IMR-90 (cell line): ENCODE measurements around the gene FOSL2. TPM values are rescaled to one million over a fixed set of nuclear protein-coding genes. Genes with fewer than 3 reads are reported as not detected.

ENCODE experiments used
- ATAC-seq: fragments of 200-7000 bp; cut with Tn5 transposase; 2 replicates; pipeline ENCODE4 v1.9.1; 2020; ENCODE audit warnings: low read depth, mild to moderate bottlenecking, moderate library complexity
- BruUV-seq: library from RNA; stranded (reverse); fragments of 400-500 nt; replicated peaks from 2 replicates; lab custom pipeline; 2021; lab: Mats Ljungman, UMichigan
- CTCF ChIA-PET: fragments of 300-600 bp; formaldehyde crosslinking; extraction: SDS; loops from one replicate; lab custom pipeline; 2021; ENCODE audit warnings: antibody characterized with exemption; lab: Yijun Ruan, JAX
- POLR2A ChIA-PET: fragments of 300-600 bp; sonication (Branson Sonifier 250); formaldehyde crosslinking; loops from one replicate; lab custom pipeline; 2022; ENCODE audit warnings: antibody characterized with exemption; ENCODE audit not compliant: unreplicated experiment; lab: Charles Lee
- DNase-seq: peaks from one replicate; pipeline ENCODE4 v3.0.0; 2013
- H2AFZ ChIP-seq: replicated peaks from 2 replicates; pipeline ENCODE3; 2013; ENCODE audit warnings: low read length, mild to moderate bottlenecking; ENCODE audit not compliant: poor library complexity
- H2AK5ac ChIP-seq: 2 replicates; pipeline ENCODE4 v1.6.1; 2013; ENCODE audit warnings: low read depth, low read length, inconsistent platforms
- H2AK9ac ChIP-seq: replicated peaks from 2 replicates; pipeline ENCODE3; 2013; ENCODE audit warnings: mild to moderate bottlenecking, low read depth, low read length, moderate library complexity; ENCODE audit not compliant: poor library complexity
- H2BK120ac ChIP-seq: 2 replicates; pipeline ENCODE4 v1.6.1; 2013; ENCODE audit warnings: low read depth, low read length, inconsistent platforms
- H2BK15ac ChIP-seq: 3 replicates; pipeline ENCODE4 v1.6.1; 2013; ENCODE audit warnings: low read depth, low read length, inconsistent platforms
- H2BK20ac ChIP-seq: 2 replicates; pipeline ENCODE4 v1.6.1; 2013; ENCODE audit warnings: low read depth, mild to moderate bottlenecking, inconsistent platforms, low read length, moderate library complexity
- H2BK5ac ChIP-seq: 2 replicates; pipeline ENCODE4 v1.6.1; 2013; ENCODE audit warnings: mild to moderate bottlenecking, low read depth, low read length, inconsistent platforms; ENCODE audit not compliant: poor library complexity, severe bottlenecking
- H3K14ac ChIP-seq: replicated peaks from 2 replicates; pipeline ENCODE4 v1.6.1; 2013; ENCODE audit warnings: low read depth, low read length, inconsistent platforms
- H3K18ac ChIP-seq: 2 replicates; pipeline ENCODE4 v1.6.1; 2013; ENCODE audit warnings: low read depth, low read length, control low read depth
- H3K23ac ChIP-seq: 2 replicates; pipeline ENCODE4 v1.6.1; 2013; ENCODE audit warnings: low read depth, low read length, inconsistent platforms
- H3K27ac ChIP-seq: 2 replicates; pipeline ENCODE4 v1.5.1; 2013; ENCODE audit warnings: mild to moderate bottlenecking, control low read depth, low read length; ENCODE audit not compliant: insufficient read depth
- H3K27me3 ChIP-seq: 2 replicates; pipeline ENCODE4 v1.6.1; 2013; ENCODE audit warnings: low read length; ENCODE audit not compliant: control insufficient read depth, insufficient read depth
- H3K36me3 ChIP-seq: 2 replicates; pipeline ENCODE4 v1.6.1; 2013; ENCODE audit warnings: low read length, mixed read lengths; ENCODE audit not compliant: control insufficient read depth, insufficient read depth
- H3K4ac ChIP-seq: 2 replicates; pipeline ENCODE4 v1.6.1; 2013; ENCODE audit warnings: low read depth, low read length, inconsistent platforms
- H3K4me1 ChIP-seq: 2 replicates; pipeline ENCODE4 v1.6.1; 2013; ENCODE audit warnings: low read length, mixed read lengths; ENCODE audit not compliant: control insufficient read depth, insufficient read depth
- H3K4me2 ChIP-seq: 2 replicates; pipeline ENCODE4 v1.6.1; 2013; ENCODE audit warnings: low read depth, mild to moderate bottlenecking, control low read depth, low read length, moderate library complexity
- H3K4me3 ChIP-seq: 2 replicates; pipeline ENCODE4 v1.5.1; 2013; ENCODE audit warnings: low read depth, mild to moderate bottlenecking, control low read depth, low read length, moderate library complexity; ENCODE audit not compliant: insufficient read depth
- H3K56ac ChIP-seq: 2 replicates; pipeline ENCODE4 v1.6.1; 2013; ENCODE audit warnings: low read length, inconsistent platforms; ENCODE audit not compliant: insufficient read depth; ENCODE audit errors: extremely low read depth
- H3K79me1 ChIP-seq, 2 experiments: 2 replicates each; pipeline ENCODE4 v1.6.1; 2013; ENCODE audit warnings: low read length in 2 of 2, inconsistent platforms in 1 of 2, low read depth in 1 of 2
- H3K9ac ChIP-seq: 2 replicates; pipeline ENCODE4 v1.6.1; 2013; ENCODE audit warnings: low read depth, low read length, control low read depth
- H3K9me1 ChIP-seq: 2 replicates; pipeline ENCODE4 v1.6.1; 2013; ENCODE audit warnings: low read length, inconsistent platforms; ENCODE audit not compliant: insufficient read depth
- H3K9me3 ChIP-seq: 2 replicates; pipeline ENCODE4 v1.6.1; 2013; ENCODE audit warnings: low read length; ENCODE audit not compliant: control insufficient read depth, insufficient read depth
- H4K20me1 ChIP-seq: 2 replicates; pipeline ENCODE4 v1.6.1; 2013; ENCODE audit warnings: low read length, inconsistent platforms; ENCODE audit not compliant: insufficient read depth
- H4K5ac ChIP-seq: 2 replicates; pipeline ENCODE4 v1.6.1; 2013; ENCODE audit warnings: mild to moderate bottlenecking, low read depth, low read length, control low read depth
- H4K8ac ChIP-seq, 2 experiments: 2 replicates each; pipeline ENCODE4 v1.6.1; 2013; ENCODE audit warnings: low read depth in 2 of 2, low read length in 2 of 2, control low read depth in 1 of 2, inconsistent platforms in 1 of 2
- H4K91ac ChIP-seq: 2 replicates; pipeline ENCODE4 v1.6.1; 2013; ENCODE audit warnings: low read depth, low read length, inconsistent platforms; ENCODE audit not compliant: insufficient read depth
- BHLHE40 ChIP-seq: fragments of 150-350 bp; IDR thresholded peaks from 2 replicates; pipeline ENCODE4 v1.6.1; 2016; ENCODE audit warnings: mild to moderate bottlenecking, low read depth, low read length
- CEBPB ChIP-seq: IDR thresholded peaks from 2 replicates; pipeline ENCODE4 v1.6.1; 2012; ENCODE audit warnings: low read depth, low read length, improper control_type of control experiment
- CHD1 ChIP-seq: IDR thresholded peaks from 2 replicates; pipeline ENCODE4 v1.6.1; 2012; ENCODE audit warnings: low read depth, low read length, improper control_type of control experiment
- FOS ChIP-seq: fragments of 150-350 bp; IDR thresholded peaks from 2 replicates; pipeline ENCODE4 v1.6.1; 2016; ENCODE audit warnings: low read depth, low read length
- MAZ ChIP-seq: IDR thresholded peaks from 2 replicates; pipeline ENCODE4 v1.6.1; 2012; ENCODE audit warnings: low read depth, mild to moderate bottlenecking, low read length, improper control_type of control experiment, moderate library complexity, borderline replicate concordance
- MXI1 ChIP-seq: IDR thresholded peaks from 2 replicates; pipeline ENCODE4 v1.6.1; 2012; ENCODE audit warnings: low read depth, mild to moderate bottlenecking, low read length, moderate library complexity, borderline replicate concordance
- NFE2L2 ChIP-seq: fragments of 150-350 bp; IDR thresholded peaks from 2 replicates; pipeline ENCODE4 v1.6.1; 2016; ENCODE audit warnings: low read depth, mild to moderate bottlenecking, low read length
- POLR2A ChIP-seq: IDR thresholded peaks from 2 replicates; pipeline ENCODE4 v1.6.1; 2012; ENCODE audit warnings: mild to moderate bottlenecking, low read depth, low read length
- RAD21 ChIP-seq: IDR thresholded peaks from 2 replicates; pipeline ENCODE4 v1.6.1; 2012; ENCODE audit warnings: low read length, improper control_type of control experiment
- RFX5 ChIP-seq: IDR thresholded peaks from 2 replicates; pipeline ENCODE4 v1.8.0; 2012; ENCODE audit warnings: low read depth, mild to moderate bottlenecking, low read length, moderate library complexity
- SMC3 ChIP-seq: fragments of 150-350 bp; IDR thresholded peaks from 2 replicates; pipeline ENCODE4 v1.6.1; 2016; ENCODE audit warnings: low read depth, mild to moderate bottlenecking, antibody characterized with exemption, low read length, moderate library complexity
- WGBS, 2 experiments: methylation state at CpG; one replicate each; pipeline versions ENCODE4 v1.1.5 to v1.1.7; 2013; ENCODE audit warnings: missing lambda C conversion rate in 2 of 2; ENCODE audit not compliant: insufficient read length in 1 of 2; ENCODE audit errors: extremely low coverage in 2 of 2; 5-methylcytosine and 5-hydroxymethylcytosine counted together
- dilution Hi-C: fragments of 300-500 bp; cut with HindIII; formaldehyde crosslinking; loops from one replicate; pipeline ENCODE4 v1.14.3; 2018; ENCODE audit warnings: low sequenced_read_pairs; ENCODE audit not compliant: unreplicated experiment
- in situ Hi-C: fragments of 300-500 bp; cut with MboI; formaldehyde crosslinking; loops from 3 replicates; pipeline ENCODE4 v1.14.3; 2019; ENCODE audit warnings: low sequenced_read_pairs, inconsistent platforms, mixed read lengths
- intact Hi-C: fragments of 100-400 bp; cut with micrococcal nuclease; formaldehyde crosslinking; loops from 2 replicates; pipeline ENCODE4 v1.10.0; 2022
- polyA plus RNA-seq, 3 experiments: library from polyadenylated mRNA; depleted of rRNA; stranded (reverse); fragments of >200 nt; gene quantifications; 2 replicates each; pipeline ENCODE4 v1.2.3, GENCODE V29; 2012; ENCODE audit warnings: low replicate concordance in 1 of 3
- total RNA-seq: library from RNA; depleted of rRNA; stranded (reverse); fragments of >200 nt; gene quantifications from 2 replicates; pipeline ENCODE4 v1.2.3, GENCODE V29; 2012
- TF ChIP-seq, protein P1 (sequence below): fragments of 150-350 bp; IDR thresholded peaks from 2 replicates; pipeline ENCODE4 v1.6.1; 2017; ENCODE audit warnings: mild to moderate bottlenecking, antibody characterized with exemption, low read length, low read depth
- TF ChIP-seq, protein P2 (sequence below): fragments of 150-350 bp; IDR thresholded peaks from 2 replicates; pipeline ENCODE4 v1.6.1; 2016; ENCODE audit warnings: low read depth, mild to moderate bottlenecking, low read length, moderate library complexity, borderline replicate concordance

FOSL2 gene
- total and polyA plus RNA-seq, 2 of the 4 experiments (the other 2 are of a cell fraction) = 31.4 to 46.3 TPM

DNA sequence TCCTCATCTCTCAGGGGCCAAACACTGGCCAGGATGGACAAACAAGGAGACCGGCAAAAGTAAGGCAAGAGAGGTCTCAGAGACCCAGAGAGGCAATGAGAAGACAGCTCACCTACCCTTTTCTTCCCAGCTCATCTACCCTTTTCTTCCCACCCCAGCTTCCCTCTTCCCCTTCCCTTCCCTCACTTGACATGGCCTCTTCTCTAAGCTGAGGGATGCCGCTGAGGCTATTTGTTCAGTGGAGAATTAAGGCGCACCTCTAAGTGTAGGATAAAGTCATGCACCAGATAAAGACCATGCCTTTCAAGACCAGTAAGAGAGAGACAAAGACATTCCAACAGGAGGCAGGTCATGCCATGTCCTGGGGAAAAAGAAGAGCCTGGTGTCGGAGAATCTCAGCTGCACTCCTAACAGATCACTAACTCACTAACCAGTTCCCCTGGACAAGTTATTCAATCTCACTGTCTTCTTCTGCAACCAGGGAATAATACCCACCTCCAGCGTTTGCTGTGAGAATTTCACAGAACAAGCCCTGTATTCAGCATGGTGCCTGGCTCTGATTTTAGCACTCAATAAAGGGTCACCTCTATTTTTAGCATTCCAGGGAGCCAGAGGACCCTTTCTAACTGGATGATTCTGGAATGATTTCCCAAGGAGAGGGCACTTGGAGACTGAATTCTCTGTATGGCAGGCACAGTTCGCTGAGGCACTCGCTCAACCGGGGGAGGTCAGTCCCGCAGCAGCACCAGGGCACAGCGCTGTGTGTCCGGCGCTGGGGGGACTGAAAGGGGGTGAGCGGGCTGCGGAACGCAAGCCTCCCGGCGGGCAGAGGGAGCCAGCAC, 3.0 kb upstream of the FOSL2 start (continued):
- TF ChIP-seq NFE2L2 = no peak
- no peak for TF ChIP-seq SMC3
- TF ChIP-seq POLR2A = no peak

DNA sequence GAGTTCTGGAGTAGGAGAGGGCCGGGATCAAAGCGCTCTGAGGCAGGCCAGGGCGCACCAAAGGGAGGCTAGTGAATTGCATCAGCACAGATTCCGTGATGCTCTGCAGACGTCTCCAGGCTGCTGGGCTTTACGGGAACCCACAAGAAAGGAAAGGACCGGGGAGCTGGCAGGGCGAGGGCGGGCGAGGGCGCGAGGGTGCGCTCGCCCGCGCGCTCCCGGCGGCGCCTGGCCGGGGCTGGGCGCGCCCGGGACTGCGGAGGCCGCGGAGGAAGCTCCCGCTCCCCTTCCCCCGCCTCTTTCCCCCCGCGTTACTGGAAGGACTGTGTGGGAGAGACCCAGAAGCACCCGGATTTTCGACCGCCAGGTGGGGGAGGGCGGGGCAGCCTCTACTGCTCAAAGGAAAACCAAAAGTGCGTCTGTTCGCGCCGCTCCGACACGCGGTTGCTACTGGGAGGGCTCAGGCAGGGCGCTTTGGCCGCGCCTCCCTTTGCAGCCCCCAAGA, 2.4 kb upstream of the FOSL2 start:
- peak overlapping the region; percentile 99 for H3K14ac ChIP-seq
- no TSS peak for BruUV-seq
- H3K23ac ChIP-seq = peak overlapping the region; percentile 96
- H2AK9ac ChIP-seq = peak overlapping the region; percentile 94
- in situ Hi-C loops = loop anchor here (10.0 kb wide), 1 partner anchor 425 kb away; no protein-coding TSS in a partner anchor
- peak overlapping the region; percentile 91 for H3K4me3 ChIP-seq
- peaks cover 6% of the 10 kb centered on the region; the same call in 1 of the 2 replicates for H3K36me3 ChIP-seq
- H2BK5ac ChIP-seq = peak overlapping the region; percentile 73
- H2BK20ac ChIP-seq = peak overlapping the region; percentile 78; the same call in 1 of the 2 replicates
- ATAC-seq = peak; percentile 8
- H3K9ac ChIP-seq = peak overlapping the region; percentile 68
- H4K5ac ChIP-seq = peak overlapping the region; percentile 69
- peak overlapping the region; percentile 77 for H3K27ac ChIP-seq
- H3K4me2 ChIP-seq = peak overlapping the region; percentile 78
- no peaks in the 10 kb centered on the region for H3K9me3 ChIP-seq
- peaks cover 0 to 12% of the 10 kb centered on the region in 2 experiments; a peak in 1 of 4 replicates for H3K79me1 ChIP-seq
- peak overlapping the region; percentile 93 for H2BK120ac ChIP-seq
- 4% methylated on average over 16 of the region's 45 CpGs; no CpG with 5 or more reads in 1 of the 2 experiments for WGBS, 2 experiments
- H3K4me1 ChIP-seq = peaks cover 15% of the 10 kb centered on the region
- H4K91ac ChIP-seq = peak overlapping the region; percentile 94
- peak overlapping the region; percentile 90 for H2AK5ac ChIP-seq
- dilution Hi-C loops = no loop called here
- intact Hi-C loops = loop anchor here (1.0 to 10.0 kb wide), 6 partner anchors 51 to 435 kb away; no protein-coding TSS in a partner anchor
- peak overlapping the region; percentile 98 for H3K4ac ChIP-seq
- ChIA-PET POLR2A (interaction anchor here (0.5 to 0.6 kb wide), 2 partner anchors 144 to 492 kb away, joined by 3 read pairs; no protein-coding TSS in a partner anchor), CTCF (interaction anchor here (0.7 to 1.4 kb wide), 2 partner anchors 63 to 151 kb away, joined by 3 read pairs; no protein-coding TSS in a partner anchor)
- H3K27me3 ChIP-seq = no peaks in the 10 kb centered on the region
- H4K20me1 ChIP-seq = peaks cover 13% of the 10 kb centered on the region; the same call in 1 of the 2 replicates
- peak overlapping the region; percentile 89 to 95 for H4K8ac ChIP-seq
- H3K9me1 ChIP-seq = peaks cover 19% of the 10 kb centered on the region
- peak overlapping the region; percentile 85; the same call in 2 of the 3 replicates for H2BK15ac ChIP-seq
- peak; percentile 91 for DNase-seq
- H3K18ac ChIP-seq = peak overlapping the region; percentile 72
- peak overlapping the region; percentile 83 for H2AFZ ChIP-seq
- H3K56ac ChIP-seq = peak overlapping the region; percentile 95
- TF ChIP-seq, protein P1, sequence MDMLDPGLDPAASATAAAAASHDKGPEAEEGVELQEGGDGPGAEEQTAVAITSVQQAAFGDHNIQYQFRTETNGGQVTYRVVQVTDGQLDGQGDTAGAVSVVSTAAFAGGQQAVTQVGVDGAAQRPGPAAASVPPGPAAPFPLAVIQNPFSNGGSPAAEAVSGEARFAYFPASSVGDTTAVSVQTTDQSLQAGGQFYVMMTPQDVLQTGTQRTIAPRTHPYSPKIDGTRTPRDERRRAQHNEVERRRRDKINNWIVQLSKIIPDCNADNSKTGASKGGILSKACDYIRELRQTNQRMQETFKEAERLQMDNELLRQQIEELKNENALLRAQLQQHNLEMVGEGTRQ = no peak
- TF ChIP-seq RFX5 (no peak), CHD1 (0 out of 2 replicates have a peak, but pooled peaks have one; percentile 5), FOS (no peak), CEBPB (peak; percentile 90), BHLHE40 (peak; percentile 60), SMC3 (peak; percentile 34), RAD21 (peak; percentile 1; the same call in 1 of the 2 replicates), MXI1 (peak; percentile 46; the same call in 1 of the 2 replicates), MAZ (no peak; the same call in 1 of the 2 replicates)
- TF ChIP-seq, protein P2, sequence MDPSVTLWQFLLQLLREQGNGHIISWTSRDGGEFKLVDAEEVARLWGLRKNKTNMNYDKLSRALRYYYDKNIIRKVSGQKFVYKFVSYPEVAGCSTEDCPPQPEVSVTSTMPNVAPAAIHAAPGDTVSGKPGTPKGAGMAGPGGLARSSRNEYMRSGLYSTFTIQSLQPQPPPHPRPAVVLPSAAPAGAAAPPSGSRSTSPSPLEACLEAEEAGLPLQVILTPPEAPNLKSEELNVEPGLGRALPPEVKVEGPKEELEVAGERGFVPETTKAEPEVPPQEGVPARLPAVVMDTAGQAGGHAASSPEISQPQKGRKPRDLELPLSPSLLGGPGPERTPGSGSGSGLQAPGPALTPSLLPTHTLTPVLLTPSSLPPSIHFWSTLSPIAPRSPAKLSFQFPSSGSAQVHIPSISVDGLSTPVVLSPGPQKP = no peak
